ENCODE data around the gene FKBP10. TPM values are rescaled to one million over a fixed set of nuclear protein-coding genes. Genes with fewer than 3 reads are reported as not detected.
A peak's percentile ranks its signal among the peaks of the same experiment; 100 is the strongest.

Gene FKBP10
- total and polyA plus RNA-seq, 2 donors: 84.5 to 166 TPM

GRCh38 chr17:41860254-41860931, 47.6 kb downstream of the FKBP10 start:
- Histone ChIP-seq H3K27ac (ENCODE audit: low read depth) (no peak overlapping the region), H3K4me1 (ENCODE audit: insufficient read depth) (peaks cover 2% of the 10 kb centered on the region), H3K36me3 (ENCODE audit: insufficient read depth) (no peaks in the 10 kb centered on the region), H3K4me3 (ENCODE audit: low read depth, low read length) (no peak overlapping the region)
- WGBS: 72% methylated on average over 3 of the region's 3 CpGs
- DNase-seq (ENCODE audit: extremely low spot score): no peak

GRCh38 chr17:41863074-41863848, 50.5 kb downstream of the FKBP10 start:
- Histone ChIP-seq H3K4me3 (ENCODE audit: low read depth, low read length) (peak overlapping the region; percentile 87), H3K36me3 (ENCODE audit: insufficient read depth) (no peaks in the 10 kb centered on the region), H3K4me1 (ENCODE audit: insufficient read depth) (peaks cover 2% of the 10 kb centered on the region), H3K27ac (ENCODE audit: low read depth) (no peak overlapping the region)
- WGBS: 71% methylated on average over 18 of the region's 18 CpGs
- DNase-seq (ENCODE audit: extremely low spot score): no peak

- Histone ChIP-seq H3K4me1 (ENCODE audit: insufficient read depth) (peaks cover 2% of the 10 kb centered on the region), H3K4me3 (ENCODE audit: low read depth, low read length) (peak overlapping the region; percentile 87), H3K27ac (ENCODE audit: low read depth) (no peak overlapping the region), H3K36me3 (ENCODE audit: insufficient read depth) (no peaks in the 10 kb centered on the region)
- under 1% methylated on average over 25 of the region's 25 CpGs for WGBS
- DNase-seq (ENCODE audit: extremely low spot score): no peak
Observed at GRCh38 chr17:41864498-41864835, 51.7 kb downstream of the FKBP10 start.

- WGBS: under 1% methylated on average over 90 of the region's 90 CpGs
- Histone ChIP-seq H3K27ac (ENCODE audit: low read depth) (peak within 1 kb of the TSS; percentile 97), H3K4me3 (ENCODE audit: low read depth, low read length) (peak within 1 kb of the TSS; percentile 87), H3K36me3 (ENCODE audit: insufficient read depth) (no peaks in the 10 kb centered on the region), H3K4me1 (ENCODE audit: insufficient read depth) (peaks cover 2% of the 10 kb centered on the region)
- peak; percentile 66 for DNase-seq (ENCODE audit: extremely low spot score)
Observed at GRCh38 chr17:41864836-41865595, 52.2 kb downstream of the FKBP10 start, which contains the start of gene KLHL11. Gene KLHL11 (minus strand): TSS chr17:41865423. CDS start chr17:41865370, 53 bp downstream.

- no peak overlapping the region for H3K27ac ChIP-seq (ENCODE audit: low read depth)
- no peaks in the 10 kb centered on the region for H3K36me3 ChIP-seq (ENCODE audit: insufficient read depth)
- peaks cover 2% of the 10 kb centered on the region for H3K4me1 ChIP-seq (ENCODE audit: insufficient read depth)
- peak overlapping the region; percentile 87 for H3K4me3 ChIP-seq (ENCODE audit: low read depth, low read length)
- DNase-seq (ENCODE audit: extremely low spot score): peak; percentile 23
- WGBS: under 1% methylated on average over 10 of the region's 10 CpGs
Observed at GRCh38 chr17:41865596-41865893, 52.7 kb downstream of the FKBP10 start.

GRCh38 chr17:41868568-41868967, 55.8 kb downstream of the FKBP10 start:
- WGBS: 77% methylated on average over 3 of the region's 3 CpGs
- DNase-seq (ENCODE audit: extremely low spot score): no peak
- H3K4me1 ChIP-seq (ENCODE audit: insufficient read depth): no peaks in the 10 kb centered on the region

GRCh38 chr17:41869426-41869825, 56.6 kb downstream of the FKBP10 start:
- no peak overlapping the region for H3K4me3 ChIP-seq (ENCODE audit: low read depth, low read length)
- H3K27ac ChIP-seq (ENCODE audit: low read depth): no peak overlapping the region
- no peak for DNase-seq (ENCODE audit: extremely low spot score)
- no peaks in the 10 kb centered on the region for H3K4me1 ChIP-seq (ENCODE audit: insufficient read depth)
- WGBS: 71% methylated on average over 9 of the region's 9 CpGs
- H3K36me3 ChIP-seq (ENCODE audit: insufficient read depth): peaks cover 1% of the 10 kb centered on the region

More at GRCh38 chr17:41868568-41868967, 55.8 kb downstream of the FKBP10 start:
- H3K27ac ChIP-seq (ENCODE audit: low read depth): no peak overlapping the region
- peaks cover 1% of the 10 kb centered on the region for H3K36me3 ChIP-seq (ENCODE audit: insufficient read depth)
- H3K4me3 ChIP-seq (ENCODE audit: low read depth, low read length): no peak overlapping the region

- WGBS: 79% methylated on average over 2 of the region's 2 CpGs
- no peak overlapping the region for H3K27ac ChIP-seq (ENCODE audit: low read depth)
- no peaks in the 10 kb centered on the region for H3K4me1 ChIP-seq (ENCODE audit: insufficient read depth)
- H3K36me3 ChIP-seq (ENCODE audit: insufficient read depth): peaks cover 1% of the 10 kb centered on the region
- no peak overlapping the region for H3K4me3 ChIP-seq (ENCODE audit: low read depth, low read length)
- DNase-seq (ENCODE audit: extremely low spot score): no peak
Observed at GRCh38 chr17:41870097-41870496, 57.3 kb downstream of the FKBP10 start.

GRCh38 chr17:41870627-41871026, 57.8 kb downstream of the FKBP10 start:
- no peak for DNase-seq (ENCODE audit: extremely low spot score)
- H3K27ac ChIP-seq (ENCODE audit: low read depth): no peak overlapping the region
- no peak overlapping the region for H3K4me3 ChIP-seq (ENCODE audit: low read depth, low read length)
- WGBS: 83% methylated on average over 7 of the region's 7 CpGs
- H3K4me1 ChIP-seq (ENCODE audit: insufficient read depth): no peaks in the 10 kb centered on the region
- H3K36me3 ChIP-seq (ENCODE audit: insufficient read depth): peaks cover 1% of the 10 kb centered on the region

- no peak overlapping the region for H3K27ac ChIP-seq (ENCODE audit: low read depth)
- peaks cover 1% of the 10 kb centered on the region for H3K36me3 ChIP-seq (ENCODE audit: insufficient read depth)
- no peak overlapping the region for H3K4me3 ChIP-seq (ENCODE audit: low read depth, low read length)
- WGBS: 93% methylated on average over 10 of the region's 10 CpGs
- no peaks in the 10 kb centered on the region for H3K4me1 ChIP-seq (ENCODE audit: insufficient read depth)
- DNase-seq (ENCODE audit: extremely low spot score): no peak
Observed at GRCh38 chr17:41871789-41872188, 59.0 kb downstream of the FKBP10 start.

Small RNA genes lying within 50 kb of the gene (small RNA-seq; reads per million reads assigned to genes)
- gene AC125257.2: not detected

Other genes starting within 250 kb of the FKBP10 start
- not detected for gene KRT9, start 240.9 kb upstream of the FKBP10 start, total RNA-seq
- gene KRT9, start 240.9 kb upstream of the FKBP10 start, polyA plus RNA-seq: not detected
- not detected for gene KRT14, start 226.1 kb upstream of the FKBP10 start, total RNA-seq
- gene KRT14, start 226.1 kb upstream of the FKBP10 start, polyA plus RNA-seq: 0.14 TPM
- not detected for gene KRT16, start 200.2 kb upstream of the FKBP10 start, total RNA-seq
- 0.20 TPM for gene KRT16, start 200.2 kb upstream of the FKBP10 start, polyA plus RNA-seq
- 33.5 TPM for gene KRT17, start 188.4 kb upstream of the FKBP10 start, total RNA-seq
- gene KRT17, start 188.4 kb upstream of the FKBP10 start, polyA plus RNA-seq: 72.1 TPM
- gene EIF1, start 124.1 kb upstream of the FKBP10 start, total RNA-seq: 96.6 TPM
- gene EIF1, start 124.1 kb upstream of the FKBP10 start, polyA plus RNA-seq: 649 TPM
- not detected for gene GAST, start 100.7 kb upstream of the FKBP10 start, total RNA-seq
- gene GAST, start 100.7 kb upstream of the FKBP10 start, polyA plus RNA-seq: not detected
- not detected for gene HAP1, start 78.4 kb upstream of the FKBP10 start, total RNA-seq
- gene HAP1, start 78.4 kb upstream of the FKBP10 start, polyA plus RNA-seq: 0.27 TPM
- gene JUP, start 26.3 kb upstream of the FKBP10 start, total RNA-seq: 51.4 TPM
- gene JUP, start 26.3 kb upstream of the FKBP10 start, polyA plus RNA-seq: 53.8 TPM
- gene P3H4, start 1.1 kb upstream of the FKBP10 start, total RNA-seq: 32.1 TPM
- 11.5 TPM for gene P3H4, start 1.1 kb upstream of the FKBP10 start, polyA plus RNA-seq
- gene NT5C3B, start 23.2 kb downstream of the FKBP10 start, total RNA-seq: 40.8 TPM
- gene NT5C3B, start 23.2 kb downstream of the FKBP10 start, polyA plus RNA-seq: 67.9 TPM
- 0.48 TPM for gene KLHL10, start 24.8 kb downstream of the FKBP10 start, total RNA-seq
- 0.71 TPM for gene KLHL10, start 24.8 kb downstream of the FKBP10 start, polyA plus RNA-seq
- gene KLHL11, start 52.4 kb downstream of the FKBP10 start, total RNA-seq: 35.0 TPM
- 3.8 TPM for gene KLHL11, start 52.4 kb downstream of the FKBP10 start, polyA plus RNA-seq
- gene ACLY, start 105.9 kb downstream of the FKBP10 start, total RNA-seq: 64.1 TPM
- gene ACLY, start 105.9 kb downstream of the FKBP10 start, polyA plus RNA-seq: 51.7 TPM
- 1.4 TPM for gene ODAD4, start 117.6 kb downstream of the FKBP10 start, total RNA-seq
- 2.0 TPM for gene ODAD4, start 117.6 kb downstream of the FKBP10 start, polyA plus RNA-seq
- gene CNP, start 153.8 kb downstream of the FKBP10 start, total RNA-seq: 28.7 TPM
- gene CNP, start 153.8 kb downstream of the FKBP10 start, polyA plus RNA-seq: 66.6 TPM
- 69.9 TPM for gene DNAJC7, start 204.4 kb downstream of the FKBP10 start, total RNA-seq
- gene DNAJC7, start 204.4 kb downstream of the FKBP10 start, polyA plus RNA-seq: 55.2 TPM
- gene NKIRAS2, start 207.1 kb downstream of the FKBP10 start, total RNA-seq: 14.4 TPM
- gene NKIRAS2, start 207.1 kb downstream of the FKBP10 start, polyA plus RNA-seq: 52.0 TPM
- gene C17orf113, start 237.6 kb downstream of the FKBP10 start, total RNA-seq: 0.95 TPM
- gene C17orf113, start 237.6 kb downstream of the FKBP10 start, polyA plus RNA-seq: 1.5 TPM